ENCODE results near the gene CNN2. TPM values are rescaled to one million over a fixed set of nuclear protein-coding genes. Genes with fewer than 3 reads are reported as not detected.
A peak's percentile ranks its signal among the peaks of the same experiment; 100 is the strongest.

CNN2 gene
- total RNA-seq, 1 experiment from 2014 or later = 194 TPM

DNA sequence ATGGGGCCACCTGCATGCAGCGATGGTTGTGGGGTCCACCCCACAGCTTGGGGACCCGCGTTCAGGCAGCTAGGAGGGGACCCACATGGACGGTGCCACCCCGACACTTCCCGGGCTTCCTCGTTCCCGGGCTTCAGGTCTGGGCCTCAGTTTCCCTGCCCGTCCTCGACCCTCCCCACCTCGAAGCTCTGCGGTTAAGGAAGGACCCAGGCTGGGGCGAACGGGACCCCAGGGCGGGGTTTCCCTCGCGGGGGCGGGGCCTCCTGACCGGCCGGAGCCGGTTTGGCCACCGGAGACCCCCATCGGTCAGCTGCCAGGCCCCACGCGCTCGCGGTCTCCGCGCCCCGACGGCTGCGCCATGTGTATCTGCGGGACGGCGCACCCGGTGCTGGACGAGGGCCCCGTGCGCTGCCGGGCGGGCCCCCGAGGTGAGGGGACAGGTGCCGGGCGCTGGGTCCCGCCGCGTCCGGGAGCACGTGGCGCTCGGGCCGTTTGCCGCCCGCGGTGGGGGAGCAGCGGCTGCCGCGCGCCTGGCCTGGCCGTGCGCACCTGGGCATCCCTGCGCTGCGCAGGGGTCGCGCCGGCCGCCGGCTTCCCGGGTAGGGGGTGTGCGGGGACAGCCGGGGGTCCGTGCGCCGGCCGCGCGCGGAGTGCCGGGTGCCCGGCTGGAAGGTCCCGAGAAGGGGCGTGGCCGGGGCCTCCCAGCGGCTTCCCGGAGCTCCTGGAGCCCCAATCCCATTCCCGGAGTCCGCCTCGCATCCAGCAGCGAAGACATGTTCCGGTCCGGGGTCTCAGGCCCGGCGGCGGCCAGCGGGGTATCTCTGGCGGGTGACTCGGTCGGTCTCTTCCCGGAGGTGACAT, 44.8 kb downstream of the CNN2 start:
- Histone ChIP-seq H3K27me3 (replicated peaks; ENCODE audit: control insufficient read depth, insufficient read depth, low read length) (no peaks in the 10 kb centered on the region), H3K36me3 (ENCODE audit: control insufficient read depth, insufficient read depth, low read length) (no peaks in the 10 kb centered on the region; the same call in 1 of the 2 replicates), H3K9me3 (no peaks in the 10 kb centered on the region), H3K4me1 (peaks cover 20% of the 10 kb centered on the region), H3K4me3 (ENCODE audit: low read depth, low read length) (peak overlapping the region; percentile 25)
- CTCF ChIA-PET = no interaction called here
- no peak for DNase-seq
- no TSS peak for BruUV-seq (replicated peaks)
- no peaks in the 10 kb centered on the region for H3K9me3 Mint-ChIP-seq (ENCODE audit: unreplicated experiment)
- no peaks in the 10 kb centered on the region for H3K27me3 Mint-ChIP-seq (ENCODE audit: insufficient read depth, unreplicated experiment)
- peak overlapping the region; percentile 47 for H3K27ac Mint-ChIP-seq (ENCODE audit: unreplicated experiment)
- H3K4me1 Mint-ChIP-seq (ENCODE audit: low read depth, unreplicated experiment) = peaks cover 15% of the 10 kb centered on the region
- intact Hi-C loops (cut with micrococcal nuclease; ENCODE audit: unreplicated experiment) = no loop called here
- peak overlapping the region; percentile 53 for H3K4me3 Mint-ChIP-seq (ENCODE audit: unreplicated experiment)
- H3K36me3 Mint-ChIP-seq (ENCODE audit: insufficient read depth, unreplicated experiment) = peaks cover 46% of the 10 kb centered on the region
- TF ChIP-seq CTCF (IDR thresholded peaks at IDR 0.05; ENCODE audit: insufficient read depth in 1 of 2, low read depth in 1 of 2, low read length in 1 of 2, severe bottlenecking in 1 of 2, unreplicated experiment in 1 of 2) = no peak
- POLR2A ChIA-PET = no interaction called here

DNA sequence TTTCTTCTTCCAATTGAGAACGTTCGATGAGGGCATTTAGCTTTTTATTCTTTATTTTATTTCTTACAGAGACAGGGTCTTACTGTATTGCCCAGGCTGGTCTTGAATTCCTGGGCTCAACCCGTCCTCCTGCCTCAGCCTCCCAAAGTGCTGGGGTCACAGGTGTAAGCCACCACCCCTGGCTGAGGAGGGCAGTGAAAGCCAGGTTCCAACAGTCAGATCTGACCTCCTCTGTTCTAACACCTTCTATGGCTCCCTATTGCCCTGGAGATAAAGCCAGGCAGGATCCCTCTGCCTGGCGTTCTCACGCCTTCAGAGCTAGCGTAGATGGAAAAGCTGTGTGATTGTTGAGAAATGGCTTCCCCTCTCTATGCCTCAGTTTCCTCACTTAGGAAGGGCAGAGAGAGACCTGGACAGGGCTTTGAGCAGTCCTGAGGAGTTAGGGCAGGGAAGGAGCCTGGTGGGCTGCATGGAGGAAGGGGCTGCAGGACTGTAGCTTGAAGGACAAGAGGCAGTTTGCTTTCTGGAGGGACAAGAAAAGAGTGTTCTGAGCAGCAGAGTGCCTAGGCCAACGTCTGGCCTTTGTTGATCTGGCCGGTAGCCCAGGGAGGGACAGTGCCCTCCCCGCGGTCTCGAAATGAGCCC, 46.1 kb downstream of the CNN2 start:
- no peak for TF ChIP-seq CTCF (IDR thresholded peaks at IDR 0.05; ENCODE audit: insufficient read depth in 1 of 2, low read depth in 1 of 2, low read length in 1 of 2, severe bottlenecking in 1 of 2, unreplicated experiment in 1 of 2)
- no peak overlapping the region for H3K4me3 ChIP-seq (ENCODE audit: low read depth, low read length)
- Mint-ChIP-seq H3K27me3 (ENCODE audit: insufficient read depth, unreplicated experiment) (no peaks in the 10 kb centered on the region), H3K36me3 (ENCODE audit: insufficient read depth, unreplicated experiment) (peaks cover 50% of the 10 kb centered on the region), H3K4me3 (ENCODE audit: unreplicated experiment) (no peak overlapping the region), H3K27ac (ENCODE audit: unreplicated experiment) (peak overlapping the region; percentile 47), H3K4me1 (ENCODE audit: low read depth, unreplicated experiment) (peaks cover 15% of the 10 kb centered on the region), H3K9me3 (ENCODE audit: unreplicated experiment) (no peaks in the 10 kb centered on the region)
- no peaks in the 10 kb centered on the region; the same call in 1 of the 2 replicates for H3K36me3 ChIP-seq (ENCODE audit: control insufficient read depth, insufficient read depth, low read length)
- BruUV-seq (replicated peaks) = no TSS peak
- DNase-seq = no peak
- H3K4me1 ChIP-seq = peaks cover 9% of the 10 kb centered on the region; the same call in 1 of the 2 replicates
- no peaks in the 10 kb centered on the region for H3K9me3 ChIP-seq
- POLR2A ChIA-PET = interaction anchor here (0.6 kb wide), 1 partner anchor 46 kb away, joined by 3 read pairs; the partner anchor contains the start of gene CNN2
- CTCF ChIA-PET = no interaction called here
- no peaks in the 10 kb centered on the region for H3K27me3 ChIP-seq (replicated peaks; ENCODE audit: control insufficient read depth, insufficient read depth, low read length)
- intact Hi-C loops (cut with micrococcal nuclease; ENCODE audit: unreplicated experiment) = no loop called here

- intact Hi-C loops (cut with micrococcal nuclease; ENCODE audit: unreplicated experiment) = no loop called here
- POLR2A ChIA-PET = interaction anchor here (0.6 kb wide), 1 partner anchor 47 kb away, joined by 3 read pairs; the partner anchor contains the start of gene CNN2
- CTCF ChIA-PET = no interaction called here
- no peak overlapping the region for H3K4me3 ChIP-seq (ENCODE audit: low read depth, low read length)
- peaks cover 53% of the 10 kb centered on the region for H3K36me3 Mint-ChIP-seq (ENCODE audit: insufficient read depth, unreplicated experiment)
- no peak overlapping the region for H3K4me3 Mint-ChIP-seq (ENCODE audit: unreplicated experiment)
- no peak for TF ChIP-seq CTCF (IDR thresholded peaks at IDR 0.05; ENCODE audit: insufficient read depth in 1 of 2, low read depth in 1 of 2, low read length in 1 of 2, severe bottlenecking in 1 of 2, unreplicated experiment in 1 of 2)
- no peak for DNase-seq
- H3K27ac Mint-ChIP-seq (ENCODE audit: unreplicated experiment) = no peak overlapping the region
- H3K36me3 ChIP-seq (ENCODE audit: control insufficient read depth, insufficient read depth, low read length) = no peaks in the 10 kb centered on the region; the same call in 1 of the 2 replicates
- H3K4me1 ChIP-seq = peaks cover 9% of the 10 kb centered on the region; the same call in 1 of the 2 replicates
- H3K27me3 ChIP-seq (replicated peaks; ENCODE audit: control insufficient read depth, insufficient read depth, low read length) = no peaks in the 10 kb centered on the region
- peaks cover 15% of the 10 kb centered on the region for H3K4me1 Mint-ChIP-seq (ENCODE audit: low read depth, unreplicated experiment)
- H3K27me3 Mint-ChIP-seq (ENCODE audit: insufficient read depth, unreplicated experiment) = no peaks in the 10 kb centered on the region
- H3K9me3 ChIP-seq = no peaks in the 10 kb centered on the region
- no peaks in the 10 kb centered on the region for H3K9me3 Mint-ChIP-seq (ENCODE audit: unreplicated experiment)
- BruUV-seq (replicated peaks) = no TSS peak
Measured at GRCh38 chr19:1073063-1073955, 46.9 kb downstream of the CNN2 start.
